Measurements from ENCODE around the gene PNPLA8.

Gene PNPLA8

GRCh38 chr7:108492742-108493141 lies 33.2 kb downstream of the PNPLA8 start:
- TF ChIP-seq CTCF (IDR thresholded peaks at IDR 0.05; ENCODE audit: borderline replicate concordance, control extremely low read depth, extremely low read depth, insufficient read depth, missing control alignments): no peak
- in situ Hi-C loops (cut with MboI; ENCODE audit: low sequenced_read_pairs, unreplicated experiment): no loop called here
- no peak for DNase-seq (ENCODE audit: low spot score)

GRCh38 chr7:108488768-108489538 lies 37.0 kb downstream of the PNPLA8 start:
- in situ Hi-C loops (cut with MboI; ENCODE audit: low sequenced_read_pairs, unreplicated experiment): loop anchor here (10.0 kb wide), 1 partner anchor 304 kb away; no protein-coding TSS in a partner anchor
- DNase-seq (ENCODE audit: low spot score): no peak

GRCh38 chr7:108487646-108488045 lies 38.3 kb downstream of the PNPLA8 start:
- in situ Hi-C loops (cut with MboI; ENCODE audit: low sequenced_read_pairs, unreplicated experiment): loop anchor here (10.0 kb wide), 1 partner anchor 303 kb away; no protein-coding TSS in a partner anchor

More at GRCh38 chr7:108488768-108489538, 37.0 kb downstream of the PNPLA8 start:
- TF ChIP-seq CTCF (IDR thresholded peaks at IDR 0.05; ENCODE audit: borderline replicate concordance, control extremely low read depth, extremely low read depth, insufficient read depth, missing control alignments): no peak

GRCh38 chr7:108486291-108486966 lies 39.5 kb downstream of the PNPLA8 start:
- in situ Hi-C loops (cut with MboI; ENCODE audit: low sequenced_read_pairs, unreplicated experiment): loop anchor here (10.0 kb wide), 1 partner anchor 302 kb away; no protein-coding TSS in a partner anchor
- no peak for TF ChIP-seq CTCF (IDR thresholded peaks at IDR 0.05; ENCODE audit: borderline replicate concordance, control extremely low read depth, extremely low read depth, insufficient read depth, missing control alignments)
- peak; percentile 31 for DNase-seq (ENCODE audit: low spot score)

More at GRCh38 chr7:108487646-108488045, 38.3 kb downstream of the PNPLA8 start:
- DNase-seq (ENCODE audit: low spot score): no peak
- TF ChIP-seq CTCF (IDR thresholded peaks at IDR 0.05; ENCODE audit: borderline replicate concordance, control extremely low read depth, extremely low read depth, insufficient read depth, missing control alignments): no peak

GRCh38 chr7:108484137-108484536 lies 41.8 kb downstream of the PNPLA8 start:
- TF ChIP-seq CTCF (IDR thresholded peaks at IDR 0.05; ENCODE audit: borderline replicate concordance, control extremely low read depth, extremely low read depth, insufficient read depth, missing control alignments): no peak
- in situ Hi-C loops (cut with MboI; ENCODE audit: low sequenced_read_pairs, unreplicated experiment): loop anchor here (10.0 kb wide), 1 partner anchor 299 kb away; no protein-coding TSS in a partner anchor
- no peak for DNase-seq (ENCODE audit: low spot score)

GRCh38 chr7:108480311-108480710 lies 45.6 kb downstream of the PNPLA8 start:
- in situ Hi-C loops (cut with MboI; ENCODE audit: low sequenced_read_pairs, unreplicated experiment): loop anchor here (10.0 kb wide), 1 partner anchor 296 kb away; no protein-coding TSS in a partner anchor
- DNase-seq (ENCODE audit: low spot score): no peak
- TF ChIP-seq CTCF (IDR thresholded peaks at IDR 0.05; ENCODE audit: borderline replicate concordance, control extremely low read depth, extremely low read depth, insufficient read depth, missing control alignments): no peak
